GM23338 (cell line): ENCODE measurements around the gene TFAP2B.

Experiments used
- CREB1 ChIP-seq: fragments of 250-450 bp; sonication (Bioruptor Pico); IDR thresholded peaks from 2 replicates; pipeline ENCODE4 v1.5.0; 2020; ENCODE audit warnings: low read depth, mild to moderate bottlenecking, moderate library complexity
- CTCF ChIP-seq, 2 experiments: fragments of 200-600 bp in 1 of 2; sonication (generic) in 1 of 2; conservative IDR thresholded peaks; 2 replicates each; pipeline versions ENCODE4 v1.5.1 to v1.6.1; 2016 to 2017; ENCODE audit warnings: antibody characterized with exemption in 2 of 2, low read depth in 2 of 2, mild to moderate bottlenecking in 2 of 2, moderate library complexity in 1 of 2
- EZH2 ChIP-seq: fragments of 200-600 bp; sonication (generic); IDR thresholded peaks from one replicate; pipeline ENCODE4 v1.8.0; 2017; ENCODE audit warnings: antibody characterized with exemption, mild to moderate bottlenecking, low read depth; ENCODE audit not compliant: unreplicated experiment
- EZH2phosphoT487 ChIP-seq: fragments of 200-600 bp; sonication (generic); IDR thresholded peaks from one replicate; pipeline ENCODE4 v1.8.1; 2018; ENCODE audit warnings: antibody characterized with exemption; ENCODE audit not compliant: unreplicated experiment
- JUNB ChIP-seq: IDR thresholded peaks from one replicate; pipeline ENCODE4 v1.6.1; 2016; ENCODE audit warnings: antibody characterized with exemption; ENCODE audit not compliant: unreplicated experiment
- NANOG ChIP-seq: IDR thresholded peaks from 2 replicates; pipeline ENCODE4 v1.6.1; 2016; ENCODE audit warnings: antibody characterized with exemption, borderline replicate concordance
- POLR2AphosphoS5 ChIP-seq: IDR thresholded peaks from 2 replicates; pipeline ENCODE4 v1.6.1; 2016; ENCODE audit warnings: antibody characterized with exemption, low read depth
- REST ChIP-seq: IDR thresholded peaks from one replicate; pipeline ENCODE4 v1.6.1; 2018; ENCODE audit warnings: antibody characterized with exemption; ENCODE audit not compliant: unreplicated experiment
- ZNF114 ChIP-seq: fragments of 250-450 bp; sonication (Bioruptor Pico); IDR thresholded peaks from 2 replicates; pipeline ENCODE4 v1.5.0; 2020; ENCODE audit warnings: mild to moderate bottlenecking, moderate library complexity
- ZNF331 ChIP-seq: fragments of 250-450 bp; sonication (Bioruptor Pico); IDR thresholded peaks from 2 replicates; pipeline ENCODE4 v1.5.0; 2020; ENCODE audit warnings: low read depth, mild to moderate bottlenecking, moderate library complexity

- TF ChIP-seq CTCF (conservative IDR thresholded peaks at IDR 0.05; ENCODE audit: low read depth in 2 of 2): no peak
- TF ChIP-seq JUNB: no peak
- no peak for TF ChIP-seq CREB1 (CRISPR knock-in tag)
- no peak for TF ChIP-seq POLR2AphosphoS5
- TF ChIP-seq REST: no peak
- no peak for TF ChIP-seq ZNF331
- no peak for TF ChIP-seq NANOG
- TF ChIP-seq EZH2phosphoT487: no peak
- TF ChIP-seq EZH2: no peak
- TF ChIP-seq ZNF114: no peak
Measured at GRCh38 chr6:50846852-50847155, 28.1 kb downstream of the TFAP2B start.
